Measurements from ENCODE around the gene DYNC1LI2. TPM values are rescaled to one million over a fixed set of nuclear protein-coding genes. Genes with fewer than 3 reads are reported as not detected.

Gene DYNC1LI2
- total RNA-seq, 1 experiment from 2014 or later: 92.8 TPM

DNA sequence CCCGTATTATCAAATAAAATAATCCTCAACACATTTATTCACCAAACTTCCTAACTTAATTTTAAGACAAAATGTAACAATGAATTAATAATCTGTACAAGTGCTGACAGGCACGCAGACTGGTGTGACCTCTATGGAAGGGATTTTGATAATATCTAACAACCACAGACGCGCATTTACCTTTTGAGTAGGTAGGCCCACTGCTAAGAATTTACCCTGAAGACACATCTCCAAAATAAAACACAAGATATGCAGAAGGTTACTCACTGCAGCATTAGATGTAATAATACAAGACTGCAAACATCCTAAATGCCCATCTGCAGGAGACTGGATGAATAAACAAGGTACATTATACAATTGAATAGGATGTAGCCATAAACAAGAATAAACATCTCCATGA lies 32.2 kb downstream of the DYNC1LI2 start (continued):
- TF ChIP-seq, protein P1, sequence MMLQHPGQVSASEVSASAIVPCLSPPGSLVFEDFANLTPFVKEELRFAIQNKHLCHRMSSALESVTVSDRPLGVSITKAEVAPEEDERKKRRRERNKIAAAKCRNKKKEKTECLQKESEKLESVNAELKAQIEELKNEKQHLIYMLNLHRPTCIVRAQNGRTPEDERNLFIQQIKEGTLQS (IDR thresholded peaks at IDR 0.05): no peak
- TF ChIP-seq, protein P2, sequence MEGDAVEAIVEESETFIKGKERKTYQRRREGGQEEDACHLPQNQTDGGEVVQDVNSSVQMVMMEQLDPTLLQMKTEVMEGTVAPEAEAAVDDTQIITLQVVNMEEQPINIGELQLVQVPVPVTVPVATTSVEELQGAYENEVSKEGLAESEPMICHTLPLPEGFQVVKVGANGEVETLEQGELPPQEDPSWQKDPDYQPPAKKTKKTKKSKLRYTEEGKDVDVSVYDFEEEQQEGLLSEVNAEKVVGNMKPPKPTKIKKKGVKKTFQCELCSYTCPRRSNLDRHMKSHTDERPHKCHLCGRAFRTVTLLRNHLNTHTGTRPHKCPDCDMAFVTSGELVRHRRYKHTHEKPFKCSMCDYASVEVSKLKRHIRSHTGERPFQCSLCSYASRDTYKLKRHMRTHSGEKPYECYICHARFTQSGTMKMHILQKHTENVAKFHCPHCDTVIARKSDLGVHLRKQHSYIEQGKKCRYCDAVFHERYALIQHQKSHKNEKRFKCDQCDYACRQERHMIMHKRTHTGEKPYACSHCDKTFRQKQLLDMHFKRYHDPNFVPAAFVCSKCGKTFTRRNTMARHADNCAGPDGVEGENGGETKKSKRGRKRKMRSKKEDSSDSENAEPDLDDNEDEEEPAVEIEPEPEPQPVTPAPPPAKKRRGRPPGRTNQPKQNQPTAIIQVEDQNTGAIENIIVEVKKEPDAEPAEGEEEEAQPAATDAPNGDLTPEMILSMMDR (IDR thresholded peaks at IDR 0.05 in 2 of 3, conservative IDR thresholded peaks at IDR 0.05 in 1 of 3; ENCODE audit: borderline replicate concordance in 1 of 3, insufficient read depth in 1 of 3, low read depth in 2 of 3, low read length in 2 of 3): no peak

DNA sequence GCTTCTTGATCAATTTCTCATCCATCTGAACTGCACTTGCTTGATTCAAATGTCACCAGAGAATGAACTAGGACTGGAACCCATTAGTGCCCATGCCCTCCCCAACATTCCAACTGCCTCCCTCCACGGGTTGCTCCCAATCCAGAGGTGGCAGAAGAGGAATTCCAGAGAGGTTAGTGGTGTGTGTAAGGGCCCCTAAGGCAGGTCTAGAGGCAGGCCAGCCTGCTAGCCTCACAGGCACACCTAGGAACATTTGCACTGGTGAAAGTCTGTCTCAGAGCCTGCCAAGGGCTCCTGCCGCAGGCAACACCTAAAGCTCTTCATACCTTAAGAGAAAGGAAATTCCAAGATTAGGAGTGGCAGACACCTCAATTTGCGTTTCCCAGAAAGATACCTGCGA lies 33.6 kb downstream of the DYNC1LI2 start:
- DNase-seq (ENCODE audit: low read depth, low spot score) (no peak), ATAC-seq (no peak)
- RAD21 ChIA-PET (ENCODE audit: low non-redundant PET in 1 of 2, low total read pairs in 2 of 2, uncharacterized antibody in 2 of 2, unreplicated experiment in 2 of 2): no interaction called here
- no peak overlapping the region for H3K9ac ChIP-seq (ENCODE audit: low read length)
- peaks cover 10 to 11% of the 10 kb centered on the region in 2 experiments for H3K36me3 ChIP-seq (ENCODE audit: control insufficient read depth in 1 of 2, insufficient read depth in 2 of 2, low read length in 2 of 2)
- BruUV-seq (replicated peaks): no TSS peak
- H4K20me1 ChIP-seq (ENCODE audit: insufficient read depth): no peaks in the 10 kb centered on the region
- H3K9me2 ChIP-seq (ENCODE audit: insufficient read depth): no peaks in the 10 kb centered on the region
- intact Hi-C loops (cut with micrococcal nuclease): no loop called here
- no peak overlapping the region for H3K4me3 ChIP-seq (replicated peaks in 1 of 2; ENCODE audit: low read depth in 1 of 2, low read length in 2 of 2)
- H3K27me3 ChIP-seq (ENCODE audit: insufficient read depth, low read length): no peaks in the 10 kb centered on the region
- H3K9me3 ChIP-seq (ENCODE audit: control insufficient read depth in 1 of 2, insufficient read depth in 1 of 2, low read depth in 1 of 2, low read length in 2 of 2): no peaks in the 10 kb centered on the region
- no peak overlapping the region for H3K4me2 ChIP-seq (ENCODE audit: low read length)
- H2AFZ ChIP-seq (ENCODE audit: low read depth, low read length, poor library complexity, severe bottlenecking): no peak overlapping the region
- CTCF ChIA-PET: interaction anchor here (2.0 kb wide), 1 partner anchor 150 kb away, joined by 4 read pairs; no protein-coding TSS in a partner anchor
- no peak overlapping the region for H3K27ac ChIP-seq (ENCODE audit: low read depth, low read length)
- H3K79me2 ChIP-seq (ENCODE audit: insufficient read depth, low read length): no peaks in the 10 kb centered on the region
- TF ChIP-seq, protein P3, sequence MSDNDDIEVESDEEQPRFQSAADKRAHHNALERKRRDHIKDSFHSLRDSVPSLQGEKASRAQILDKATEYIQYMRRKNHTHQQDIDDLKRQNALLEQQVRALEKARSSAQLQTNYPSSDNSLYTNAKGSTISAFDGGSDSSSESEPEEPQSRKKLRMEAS (IDR thresholded peaks at IDR 0.05): no peak
- TF ChIP-seq, protein P1 (IDR thresholded peaks at IDR 0.05): no peak
- TF ChIP-seq ELF1 (IDR thresholded peaks at IDR 0.05; ENCODE audit: borderline replicate concordance, low read depth) (no peak), POLR2AphosphoS5 (IDR thresholded peaks at IDR 0.05; ENCODE audit: low read depth, low read length) (no peak), SP1 (IDR thresholded peaks at IDR 0.05; ENCODE audit: low read depth) (no peak), YY1 (IDR thresholded peaks at IDR 0.05; ENCODE audit: extremely low read depth, insufficient replicate concordance, low read depth, low read length) (no peak), CBX3 (IDR thresholded peaks at IDR 0.05; ENCODE audit: low read depth) (no peak), FOSL1 (IDR thresholded peaks at IDR 0.05; ENCODE audit: low read depth) (no peak), SIN3A (IDR thresholded peaks at IDR 0.05; ENCODE audit: low read depth) (no peak), POLR2A (IDR thresholded peaks at IDR 0.05; ENCODE audit: borderline replicate concordance, extremely low read depth, insufficient read depth, insufficient read length) (no peak), CEBPB (IDR thresholded peaks at IDR 0.05; ENCODE audit: low read depth) (no peak), ZNF274 (IDR thresholded peaks at IDR 0.05; ENCODE audit: low read depth, low read length) (no peak)
- TF ChIP-seq, protein P2 (IDR thresholded peaks at IDR 0.05 in 2 of 3, conservative IDR thresholded peaks at IDR 0.05 in 1 of 3; ENCODE audit: borderline replicate concordance in 1 of 3, insufficient read depth in 1 of 3, low read depth in 2 of 3, low read length in 2 of 3): no peak
- TF ChIP-seq, protein P4, sequence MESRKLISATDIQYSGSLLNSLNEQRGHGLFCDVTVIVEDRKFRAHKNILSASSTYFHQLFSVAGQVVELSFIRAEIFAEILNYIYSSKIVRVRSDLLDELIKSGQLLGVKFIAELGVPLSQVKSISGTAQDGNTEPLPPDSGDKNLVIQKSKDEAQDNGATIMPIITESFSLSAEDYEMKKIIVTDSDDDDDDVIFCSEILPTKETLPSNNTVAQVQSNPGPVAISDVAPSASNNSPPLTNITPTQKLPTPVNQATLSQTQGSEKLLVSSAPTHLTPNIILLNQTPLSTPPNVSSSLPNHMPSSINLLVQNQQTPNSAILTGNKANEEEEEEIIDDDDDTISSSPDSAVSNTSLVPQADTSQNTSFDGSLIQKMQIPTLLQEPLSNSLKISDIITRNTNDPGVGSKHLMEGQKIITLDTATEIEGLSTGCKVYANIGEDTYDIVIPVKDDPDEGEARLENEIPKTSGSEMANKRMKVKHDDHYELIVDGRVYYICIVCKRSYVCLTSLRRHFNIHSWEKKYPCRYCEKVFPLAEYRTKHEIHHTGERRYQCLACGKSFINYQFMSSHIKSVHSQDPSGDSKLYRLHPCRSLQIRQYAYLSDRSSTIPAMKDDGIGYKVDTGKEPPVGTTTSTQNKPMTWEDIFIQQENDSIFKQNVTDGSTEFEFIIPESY (IDR thresholded peaks at IDR 0.05; ENCODE audit: extremely low read depth, insufficient replicate concordance, low read length): no peak
- POLR2A ChIA-PET: no interaction called here
- H3K4me1 ChIP-seq (ENCODE audit: control insufficient read depth in 1 of 2, insufficient read depth in 2 of 2, low read length in 2 of 2): no peaks in the 10 kb centered on the region

All from HCT116 (cell line).